ENCODE measurements around the gene ADCY7.

Gene ADCY7

GRCh38 chr16:50338371-50339231 is 72.2 kb downstream of the ADCY7 start:
- TF ChIP-seq CTCF (IDR thresholded peaks at IDR 0.05), result no peak

- TF ChIP-seq CTCF (IDR thresholded peaks at IDR 0.05), result no peak
These were observed 74.2 kb downstream of the ADCY7 start for GRCh38 chr16:50340578-50340977.

GRCh38 chr16:50351116-50351515 is 84.8 kb downstream of the ADCY7 start:
- no peak for TF ChIP-seq CTCF (IDR thresholded peaks at IDR 0.05)

- TF ChIP-seq CTCF (IDR thresholded peaks at IDR 0.05), result no peak
These were observed 85.6 kb downstream of the ADCY7 start for GRCh38 chr16:50351952-50352351.

- no peak for TF ChIP-seq CTCF (IDR thresholded peaks at IDR 0.05)
These were observed 87.7 kb downstream of the ADCY7 start for GRCh38 chr16:50354082-50354481.

GRCh38 chr16:50354629-50355456 is 88.5 kb downstream of the ADCY7 start:
- TF ChIP-seq CTCF (IDR thresholded peaks at IDR 0.05), result peak; percentile 80

- no peak for TF ChIP-seq CTCF (IDR thresholded peaks at IDR 0.05)
These were observed 93.3 kb downstream of the ADCY7 start for GRCh38 chr16:50359626-50360025.

Data from LNCAP (cell line).